GM12872 (cell line): ENCODE data around the gene DFFA.

ENCODE experiments used
- TF ChIP-seq, protein P1 (sequence below): IDR thresholded peaks from 3 replicates; pipeline ENCODE4 v1.5.1; 2011; ENCODE audit warnings: low read depth, mild to moderate bottlenecking, low read length, moderate library complexity; ENCODE audit not compliant: insufficient read depth

The DFFA gene

DNA sequence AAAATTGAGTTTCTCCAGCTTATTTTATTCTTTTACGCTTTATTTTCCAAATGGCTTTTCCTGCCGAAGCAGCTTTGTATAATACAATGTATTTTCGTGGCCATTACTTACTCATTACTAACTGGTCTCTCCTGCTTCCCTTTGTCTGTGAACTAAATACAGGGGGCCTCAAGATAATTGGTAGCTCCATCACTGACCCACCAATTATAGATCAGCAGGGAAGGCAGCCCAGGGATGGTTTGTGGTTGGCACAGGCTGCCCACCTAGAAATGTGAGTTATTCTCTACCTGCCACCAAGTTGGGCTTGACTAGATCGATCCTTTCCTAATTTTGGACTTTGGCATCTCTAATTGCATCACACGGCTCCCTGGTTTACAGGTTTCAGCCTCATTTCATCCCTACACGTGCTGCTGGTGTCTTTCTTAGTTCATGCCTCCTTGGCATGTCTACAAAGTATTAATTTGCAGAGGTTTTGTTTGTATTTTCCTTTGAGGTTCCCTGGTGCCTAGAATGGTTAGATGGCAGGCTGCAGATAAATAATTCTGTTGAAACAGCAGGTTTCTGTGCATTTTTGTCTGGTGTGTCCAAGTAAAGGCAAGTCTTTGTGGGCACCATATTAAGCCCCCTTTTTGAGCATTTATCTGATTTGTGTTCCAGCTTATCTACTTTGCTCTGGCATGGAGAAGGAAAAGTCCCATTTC, 37.6 kb upstream of the DFFA start:
- TF ChIP-seq, protein P1, sequence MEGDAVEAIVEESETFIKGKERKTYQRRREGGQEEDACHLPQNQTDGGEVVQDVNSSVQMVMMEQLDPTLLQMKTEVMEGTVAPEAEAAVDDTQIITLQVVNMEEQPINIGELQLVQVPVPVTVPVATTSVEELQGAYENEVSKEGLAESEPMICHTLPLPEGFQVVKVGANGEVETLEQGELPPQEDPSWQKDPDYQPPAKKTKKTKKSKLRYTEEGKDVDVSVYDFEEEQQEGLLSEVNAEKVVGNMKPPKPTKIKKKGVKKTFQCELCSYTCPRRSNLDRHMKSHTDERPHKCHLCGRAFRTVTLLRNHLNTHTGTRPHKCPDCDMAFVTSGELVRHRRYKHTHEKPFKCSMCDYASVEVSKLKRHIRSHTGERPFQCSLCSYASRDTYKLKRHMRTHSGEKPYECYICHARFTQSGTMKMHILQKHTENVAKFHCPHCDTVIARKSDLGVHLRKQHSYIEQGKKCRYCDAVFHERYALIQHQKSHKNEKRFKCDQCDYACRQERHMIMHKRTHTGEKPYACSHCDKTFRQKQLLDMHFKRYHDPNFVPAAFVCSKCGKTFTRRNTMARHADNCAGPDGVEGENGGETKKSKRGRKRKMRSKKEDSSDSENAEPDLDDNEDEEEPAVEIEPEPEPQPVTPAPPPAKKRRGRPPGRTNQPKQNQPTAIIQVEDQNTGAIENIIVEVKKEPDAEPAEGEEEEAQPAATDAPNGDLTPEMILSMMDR: no peak

DNA sequence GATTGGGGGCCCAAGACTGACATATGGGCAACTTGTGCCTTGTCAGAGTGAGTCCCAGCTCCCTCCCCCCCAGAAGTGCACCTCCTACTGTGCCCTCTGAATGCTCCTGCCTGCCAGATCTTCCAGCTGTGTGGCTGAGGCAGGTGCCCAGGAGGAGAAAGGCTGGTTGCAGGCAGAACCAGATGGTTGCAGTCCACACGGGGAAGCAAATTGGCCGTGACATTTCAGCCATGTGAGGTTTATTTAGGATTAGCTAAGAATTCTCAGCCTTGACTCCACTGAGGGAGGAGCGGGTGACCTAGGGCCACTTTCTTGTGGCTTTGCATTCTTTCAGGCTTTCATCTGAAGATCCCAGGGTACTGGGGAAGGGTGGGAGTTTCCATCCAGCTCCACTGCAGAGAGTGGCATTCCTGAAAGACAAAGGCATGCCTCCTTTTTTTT, 36.2 kb upstream of the DFFA start:
- TF ChIP-seq, protein P1: no peak

DNA sequence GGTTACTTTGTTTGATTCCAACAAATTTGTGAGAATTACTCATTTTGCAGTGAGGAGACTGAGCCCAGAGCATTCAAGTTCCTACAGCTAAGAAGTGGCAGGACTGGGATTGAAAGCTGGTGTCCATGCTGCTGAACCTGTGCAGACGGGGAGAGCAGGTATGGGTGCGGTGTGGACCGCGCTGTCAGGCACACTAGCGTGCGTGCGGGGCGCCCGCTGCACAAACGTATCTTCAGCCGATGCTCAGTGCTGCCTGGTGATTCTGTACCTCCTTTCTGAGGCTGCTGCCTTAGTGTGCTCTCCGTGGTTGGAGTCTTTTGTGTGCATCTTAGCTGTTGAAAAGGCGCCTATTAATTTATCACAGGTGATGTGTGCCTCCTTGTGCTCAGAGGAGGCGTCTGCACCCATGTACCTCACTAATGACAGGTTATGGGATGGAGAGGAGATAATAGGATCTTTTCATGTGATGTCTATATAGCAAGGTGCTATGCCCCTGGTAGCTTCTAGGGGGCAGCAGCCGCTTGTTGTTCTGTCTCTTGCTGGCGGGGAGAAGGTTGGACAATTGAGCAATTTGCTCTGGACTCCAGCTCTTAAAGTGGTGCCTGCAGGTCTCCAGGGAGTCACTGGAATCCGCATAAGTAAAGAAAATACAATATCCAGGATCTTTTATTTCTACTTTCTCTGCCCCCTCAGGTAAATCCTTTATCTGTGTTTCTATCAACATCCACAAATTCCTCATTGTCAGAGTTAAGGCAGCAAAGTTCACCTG, 35.0 kb upstream of the DFFA start:
- TF ChIP-seq, protein P1: peak; percentile 89

DNA sequence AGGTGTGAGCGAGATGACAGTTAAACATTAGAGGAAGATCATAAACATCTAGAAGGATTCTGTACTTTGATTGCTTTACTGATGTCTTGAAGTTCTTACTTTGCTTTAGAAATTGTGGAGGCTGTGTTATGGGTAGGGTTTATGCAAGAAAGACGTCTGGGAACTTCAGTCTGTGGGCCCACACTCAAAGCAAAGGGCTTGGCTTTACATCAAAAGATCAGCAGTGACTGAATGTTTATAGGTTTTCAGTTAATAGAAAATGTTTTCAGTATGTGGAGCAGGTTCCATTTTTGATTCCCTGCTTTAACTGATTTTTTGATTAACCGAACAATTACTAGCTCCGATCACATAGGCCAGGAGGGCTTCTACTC, 34.3 kb upstream of the DFFA start:
- TF ChIP-seq, protein P1: no peak

DNA sequence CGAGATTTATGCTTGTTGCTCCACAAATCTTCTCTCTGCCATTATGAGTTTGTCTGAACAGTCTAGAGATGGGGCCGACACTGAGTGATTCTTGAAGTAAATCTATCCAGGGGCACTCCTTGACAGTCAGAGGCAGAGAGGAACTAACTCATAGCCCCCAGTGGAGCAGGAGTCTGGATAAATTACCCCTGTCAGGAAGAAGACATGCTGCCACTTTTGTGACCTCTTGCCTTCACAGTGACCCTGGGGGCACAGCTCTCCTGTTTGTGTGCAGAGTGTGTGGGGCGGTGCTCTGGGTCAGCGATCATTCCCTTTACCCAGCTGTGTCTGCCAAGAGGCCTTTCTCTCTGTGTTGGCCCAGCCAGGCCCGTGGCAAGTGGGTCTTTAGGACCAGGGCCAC, 31.9 kb upstream of the DFFA start:
- TF ChIP-seq, protein P1: no peak

DNA sequence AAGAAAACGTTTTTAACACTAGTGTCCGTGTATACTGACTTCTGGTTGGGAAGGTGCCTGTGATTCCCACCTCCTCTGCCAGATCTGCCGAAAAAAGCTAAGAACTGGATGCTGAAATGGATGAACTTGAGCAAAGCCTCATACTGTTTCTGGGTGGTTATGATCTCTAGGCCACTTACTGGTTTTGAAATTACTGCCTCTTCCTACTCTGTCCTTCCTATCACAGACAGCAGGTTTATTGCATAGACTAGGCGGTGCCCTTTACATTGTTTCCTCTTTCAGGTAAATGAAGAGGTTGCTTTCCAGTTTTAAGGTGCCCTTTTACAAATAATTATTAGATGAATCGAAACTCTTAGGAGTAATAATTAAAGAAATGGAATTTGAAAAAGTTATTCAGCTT, 29.9 kb upstream of the DFFA start:
- TF ChIP-seq, protein P1: no peak

DNA sequence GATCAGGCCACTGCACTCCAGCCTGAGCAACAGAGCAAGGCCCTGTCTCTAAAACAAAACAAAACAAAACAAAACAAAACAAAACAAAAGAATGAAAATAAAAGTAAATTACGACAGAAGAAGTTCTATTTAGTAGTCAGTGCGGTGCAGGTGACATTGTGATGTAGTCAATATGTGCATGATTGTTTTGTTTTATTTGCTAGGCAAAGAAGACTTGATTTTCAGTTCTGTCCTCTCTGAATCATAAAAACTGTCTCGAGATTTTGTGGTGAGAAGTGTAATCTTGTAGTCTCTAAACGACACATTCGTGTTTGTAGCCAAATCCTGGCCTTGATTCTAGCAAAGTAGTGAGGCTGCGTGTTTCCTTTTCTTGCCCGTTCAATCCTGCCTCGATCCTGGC, 25.9 kb upstream of the DFFA start:
- TF ChIP-seq, protein P1: no peak
